A549 (cell line): ENCODE results near the gene PEF1.

ENCODE experiments used
- CBX8 ChIP-seq: fragments of 200-600 bp; sonication (generic); IDR thresholded peaks from 2 replicates; pipeline ENCODE4 v1.6.1; 2016
- CEBPB ChIP-seq, 2 experiments: fragments of >200 bp in 1 of 2; sonication (Bioruptor Twin) in 1 of 2; formaldehyde crosslinking in 1 of 2; IDR thresholded peaks; 2 replicates each; pipeline ENCODE4 v1.6.1; 2012 to 2016
- CHD2 ChIP-seq: fragments of 150-350 bp; IDR thresholded peaks from 2 replicates; pipeline ENCODE4 v1.6.1; 2014; ENCODE audit warnings: low read length; ENCODE audit not compliant: partially characterized antibody
- CTCF ChIP-seq: fragments of >200 bp; sonication (Bioruptor Twin); formaldehyde crosslinking; IDR thresholded peaks from 3 replicates; pipeline ENCODE4 v1.5.1; 2016
- RARB ChIP-seq: fragments of 250-450 bp; sonication (Bioruptor Pico); IDR thresholded peaks from 2 replicates; pipeline ENCODE4 v1.8.0; 2021; ENCODE audit warnings: mild to moderate bottlenecking, moderate library complexity
- REST ChIP-seq: fragments of 200-600 bp; sonication (generic); IDR thresholded peaks from 2 replicates; pipeline ENCODE4 v1.6.1; 2016; ENCODE audit warnings: antibody characterized with exemption, mild to moderate bottlenecking, moderate library complexity
- RNF2 ChIP-seq: fragments of 200-600 bp; sonication (generic); IDR thresholded peaks from 2 replicates; pipeline ENCODE4 v1.6.1; 2016; ENCODE audit warnings: low read depth, mild to moderate bottlenecking, antibody characterized with exemption, moderate library complexity, borderline replicate concordance
- SMC3 ChIP-seq: fragments of >200 bp; sonication (Bioruptor Twin); formaldehyde crosslinking; IDR thresholded peaks from 3 replicates; pipeline ENCODE4 v1.6.1; 2018; ENCODE audit warnings: inconsistent platforms

GRCh38 chr1:31659889-31660288, 15.2 kb upstream of the PEF1 start:
- no peak for TF ChIP-seq RARB (CRISPR knock-in tag)
- no peak for TF ChIP-seq CTCF
- TF ChIP-seq CEBPB (IDR thresholded peaks at IDR 0.05) = no peak
- TF ChIP-seq REST = no peak
- no peak for TF ChIP-seq SMC3
- TF ChIP-seq RNF2 = no peak
- TF ChIP-seq CBX8 = no peak
- TF ChIP-seq CHD2 = no peak
